HG03135 (cell line): ENCODE data around the gene ST14.

Source experiments
- ATAC-seq: cut with Tn5 transposase; IDR thresholded peaks from one replicate; pipeline ENCODE4 v1.9.1; 2021; ENCODE audit warnings: mild to moderate bottlenecking, moderate library complexity; ENCODE audit not compliant: unreplicated experiment

Gene ST14

GRCh38 chr11:130206141-130206540, 46.6 kb downstream of the ST14 start:
- ATAC-seq, result no peak

DNA sequence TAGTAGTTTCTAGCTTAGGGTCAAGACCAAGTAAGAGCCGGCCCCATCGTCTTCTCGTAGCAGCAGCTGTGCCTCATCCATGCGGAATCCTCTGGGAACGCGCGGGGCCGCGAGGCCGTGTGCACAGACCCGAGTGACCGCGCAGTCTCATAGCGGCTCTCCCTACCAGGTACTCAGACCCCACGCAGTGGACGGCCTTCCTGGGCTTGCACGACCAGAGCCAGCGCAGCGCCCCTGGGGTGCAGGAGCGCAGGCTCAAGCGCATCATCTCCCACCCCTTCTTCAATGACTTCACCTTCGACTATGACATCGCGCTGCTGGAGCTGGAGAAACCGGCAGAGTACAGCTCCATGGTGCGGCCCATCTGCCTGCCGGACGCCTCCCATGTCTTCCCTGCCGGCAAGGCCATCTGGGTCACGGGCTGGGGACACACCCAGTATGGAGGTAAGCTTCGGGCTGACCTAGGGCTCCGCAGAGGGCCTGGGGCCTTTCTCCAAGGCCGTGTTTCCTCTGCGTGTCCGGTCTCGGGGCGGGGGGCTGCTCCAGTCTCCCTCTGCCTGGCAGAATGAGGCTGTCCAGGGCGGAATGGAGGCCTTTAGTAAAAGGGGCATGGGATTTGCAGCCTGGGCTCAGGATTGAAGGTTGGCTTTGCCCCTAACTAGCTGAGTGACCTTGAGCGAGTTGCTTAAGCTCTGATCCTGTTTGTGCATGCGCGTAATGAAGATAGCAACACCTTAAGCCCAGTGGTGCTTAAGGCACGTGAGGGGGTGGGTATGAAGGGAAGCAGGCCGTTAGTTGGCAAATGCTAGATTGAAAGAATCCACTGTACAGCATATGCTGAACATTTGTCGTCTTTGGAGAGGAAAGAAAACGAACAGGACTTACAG, 48.9 kb downstream of the ST14 start:
- ATAC-seq, result no peak

- no peak for ATAC-seq
Observed at GRCh38 chr11:130209128-130209932, 49.7 kb downstream of the ST14 start.

DNA sequence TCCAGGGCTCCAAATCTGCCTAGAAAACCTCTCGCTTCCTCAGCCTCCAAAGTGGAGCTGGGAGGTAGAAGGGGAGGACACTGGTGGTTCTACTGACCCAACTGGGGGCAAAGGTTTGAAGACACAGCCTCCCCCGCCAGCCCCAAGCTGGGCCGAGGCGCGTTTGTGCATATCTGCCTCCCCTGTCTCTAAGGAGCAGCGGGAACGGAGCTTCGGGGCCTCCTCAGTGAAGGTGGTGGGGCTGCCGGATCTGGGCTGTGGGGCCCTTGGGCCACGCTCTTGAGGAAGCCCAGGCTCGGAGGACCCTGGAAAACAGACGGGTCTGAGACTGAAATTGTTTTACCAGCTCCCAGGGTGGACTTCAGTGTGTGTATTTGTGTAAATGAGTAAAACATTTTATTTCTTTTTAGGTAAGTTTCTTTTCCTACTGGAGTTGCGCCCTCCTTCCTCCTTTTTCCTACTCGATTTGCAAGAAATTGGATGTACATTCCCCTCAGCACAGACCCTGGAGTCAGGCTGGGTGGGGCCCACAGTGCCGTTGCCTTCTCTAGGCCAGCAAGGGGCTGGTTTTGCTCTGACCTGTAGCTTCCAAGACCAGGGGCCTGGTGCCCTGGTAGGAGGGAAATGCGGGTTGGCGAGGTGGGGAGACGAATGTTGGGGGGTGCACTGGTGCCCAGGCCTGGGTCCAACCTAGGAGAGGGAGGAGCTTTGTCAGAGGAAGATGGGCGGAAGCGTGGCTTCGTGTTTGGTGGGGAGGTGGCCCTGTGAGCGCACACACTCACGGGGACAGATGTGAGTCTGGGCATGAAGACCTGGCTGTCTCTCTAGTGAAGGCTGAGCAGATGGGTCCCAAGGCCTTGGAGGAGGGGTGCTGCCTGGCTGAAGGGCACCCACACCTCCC, 50.6 kb downstream of the ST14 start:
- ATAC-seq, result no peak

DNA sequence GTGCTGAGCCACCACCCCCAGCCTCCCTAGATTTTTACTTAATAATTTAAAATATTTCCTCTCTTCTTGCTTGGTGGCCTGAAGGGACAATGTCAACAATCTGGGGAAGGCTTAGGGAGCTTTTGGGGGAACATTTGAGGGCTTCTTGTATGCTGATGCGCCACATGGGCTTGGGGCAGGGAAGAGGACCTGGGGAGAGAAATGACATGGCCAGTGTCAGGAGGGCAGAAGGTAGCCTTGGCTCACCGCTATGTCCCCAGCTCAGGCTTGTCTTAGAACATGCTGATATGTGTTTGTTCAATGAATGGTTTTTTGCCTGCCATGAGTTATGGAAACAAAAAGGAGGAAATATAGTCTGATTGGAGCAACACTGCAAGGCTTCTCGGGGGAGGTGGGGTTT, 51.6 kb downstream of the ST14 start:
- ATAC-seq, result no peak

DNA sequence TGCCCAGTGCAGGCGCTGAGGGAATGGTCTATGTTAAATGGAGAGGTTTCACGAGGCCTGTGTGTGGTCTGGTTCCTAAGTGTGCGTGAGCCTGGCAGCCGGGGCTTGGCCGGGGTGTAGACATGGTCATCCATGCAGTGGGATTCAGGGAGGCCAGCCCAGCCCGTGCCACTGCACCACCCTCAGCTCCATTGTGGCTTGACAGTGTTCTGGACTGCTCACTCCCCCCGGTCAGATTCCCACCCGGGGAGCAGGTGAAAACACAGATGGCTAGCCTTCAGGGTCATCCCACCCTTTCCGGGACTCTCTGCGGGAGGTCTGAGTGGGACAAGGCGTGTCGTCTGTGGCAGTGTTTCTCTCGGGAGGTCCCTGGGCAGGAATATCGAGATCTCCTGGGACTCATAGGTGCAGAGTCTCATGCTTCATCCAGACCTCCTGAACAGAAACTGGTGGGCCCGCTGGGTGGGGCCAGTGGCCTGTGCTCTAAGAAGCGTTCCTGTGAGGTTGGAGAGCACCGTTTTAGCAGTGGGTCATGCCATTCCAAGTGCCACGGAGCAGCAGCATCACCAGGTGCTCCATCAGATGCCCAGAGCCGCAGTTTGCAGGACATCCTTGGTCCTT, 52.3 kb downstream of the ST14 start:
- ATAC-seq, result no peak

- no peak for ATAC-seq
Observed at GRCh38 chr11:130212431-130212961, 52.9 kb downstream of the ST14 start.

GRCh38 chr11:130213143-130213978, 53.8 kb downstream of the ST14 start:
- ATAC-seq, result peak; percentile 89

GRCh38 chr11:130213979-130214281, 54.3 kb downstream of the ST14 start:
- ATAC-seq, result no peak

DNA sequence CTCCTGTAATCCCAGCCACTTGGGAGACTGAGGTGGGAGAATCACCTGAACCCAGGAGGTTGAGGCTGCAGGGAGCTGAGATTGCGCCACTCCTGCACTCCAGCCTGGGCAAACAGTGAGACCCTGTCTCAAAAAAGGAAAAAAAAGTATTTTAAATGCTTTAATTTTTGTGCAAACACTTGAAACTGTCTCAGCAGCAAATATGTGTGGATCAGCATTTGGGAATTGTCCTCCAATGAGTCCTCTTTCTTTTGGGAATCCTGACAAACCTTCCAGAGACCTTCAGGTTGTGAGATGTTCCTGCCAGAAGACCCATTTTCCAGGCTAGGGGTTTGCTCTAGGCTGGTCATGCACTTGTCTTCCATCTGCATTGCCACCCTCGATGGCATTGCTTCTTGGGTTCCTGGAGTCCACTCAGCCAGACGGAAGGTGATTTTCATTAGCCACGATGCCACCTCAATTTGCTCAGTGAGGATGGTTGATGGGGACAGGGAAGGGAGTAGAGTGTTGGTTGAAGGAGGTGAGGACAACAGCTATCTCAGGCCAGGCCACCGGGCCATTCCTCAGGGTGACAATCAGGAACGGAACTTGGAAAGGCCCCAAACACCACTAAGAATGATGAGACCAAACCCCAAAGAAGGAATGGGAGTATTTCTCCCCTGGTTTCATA, 55.4 kb downstream of the ST14 start:
- no peak for ATAC-seq

GRCh38 chr11:130215531-130216220, 56.1 kb downstream of the ST14 start:
- ATAC-seq, result no peak

GRCh38 chr11:130216221-130216550, 56.6 kb downstream of the ST14 start:
- ATAC-seq, result no peak

- no peak for ATAC-seq
Observed at GRCh38 chr11:130216591-130217132, 57.1 kb downstream of the ST14 start.

DNA sequence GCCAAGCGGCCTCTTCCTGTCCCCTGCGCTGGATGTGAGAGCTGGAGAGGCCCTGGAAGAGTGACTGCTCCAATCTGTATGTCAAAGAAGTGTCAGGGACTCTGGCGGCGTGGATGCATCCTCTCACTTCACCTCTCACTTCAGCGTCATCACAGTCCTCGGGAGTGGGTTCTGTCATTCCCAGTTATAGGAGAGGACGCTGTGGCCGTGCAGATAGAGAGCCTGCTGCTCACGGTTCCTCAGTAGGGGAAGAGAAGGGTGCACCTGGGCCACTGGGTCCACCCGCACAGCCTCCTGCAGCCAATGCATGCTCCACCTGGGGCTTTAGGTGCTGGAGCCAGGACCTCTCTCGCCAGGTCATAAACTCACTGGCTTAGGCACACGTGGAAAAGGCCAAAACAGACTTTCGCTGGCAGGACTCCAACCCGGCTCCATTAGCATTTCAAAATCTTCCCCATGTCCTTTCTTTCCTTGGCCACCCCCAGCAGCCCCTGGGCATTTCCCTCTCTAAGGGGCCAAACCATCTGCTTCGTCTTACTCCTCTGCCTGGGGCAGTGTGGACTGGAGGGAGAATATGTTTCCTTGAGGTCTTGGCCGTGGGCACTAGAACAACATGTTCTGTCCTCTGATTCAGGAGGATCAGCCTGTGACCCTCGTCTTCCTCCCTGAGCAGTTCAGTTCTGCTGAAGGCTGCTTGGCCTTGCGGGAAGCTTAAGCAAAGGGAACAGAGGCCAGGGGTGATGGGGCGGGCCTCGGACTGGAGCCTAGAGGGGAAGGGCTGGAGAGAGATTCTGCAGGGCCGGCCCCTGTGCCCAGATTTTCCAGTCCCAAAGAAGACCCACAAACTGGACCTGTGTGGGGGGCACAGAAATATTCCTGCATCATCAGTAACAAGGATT, 57.8 kb downstream of the ST14 start:
- no peak for ATAC-seq

- ATAC-seq, result no peak
Observed at GRCh38 chr11:130218501-130219070, 59.0 kb downstream of the ST14 start.

DNA sequence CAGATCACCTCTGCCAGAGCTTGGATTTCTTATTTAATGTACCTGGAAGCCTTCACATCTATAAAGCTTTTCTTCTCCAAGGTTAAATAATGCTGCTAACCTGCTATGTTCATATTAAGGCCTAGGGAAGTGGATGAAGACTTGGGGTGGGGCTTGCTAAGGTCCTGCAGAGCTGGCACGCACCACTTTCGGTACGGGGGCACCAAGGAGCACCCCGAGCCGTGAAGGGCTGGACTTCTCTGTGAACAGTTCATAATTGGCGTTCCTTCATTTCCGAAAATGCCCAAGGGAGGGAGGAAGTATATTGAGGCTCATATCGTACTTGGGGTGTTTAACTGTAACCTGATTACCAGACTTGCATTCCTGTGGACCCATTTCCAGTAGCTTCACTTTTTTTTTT, 59.6 kb downstream of the ST14 start:
- ATAC-seq, result no peak
